Suprapubic skin (tissue), 4 donors: ENCODE measurements around the gene HRK. TPM values are rescaled to one million over a fixed set of nuclear protein-coding genes. Genes with fewer than 3 reads are reported as not detected.

ENCODE experiments used
- DNase-seq, 2 donors: peaks; one replicate each; pipeline ENCODE4 v3.0.0-alpha.2; 2019; ENCODE audit warnings: low spot score in 2 of 2
- H3K27ac ChIP-seq: fragments of 200-600 bp; sonication (generic); one replicate; pipeline ENCODE4 v1.5.1; 2019
- H3K27me3 ChIP-seq: fragments of 200-600 bp; sonication (generic); one replicate; pipeline ENCODE4 v1.5.1; 2019
- H3K36me3 ChIP-seq: fragments of 200-600 bp; sonication (generic); one replicate; pipeline ENCODE4 v1.5.1; 2019
- H3K4me1 ChIP-seq: fragments of 200-600 bp; sonication (generic); one replicate; pipeline ENCODE4 v1.5.1; 2019
- H3K4me3 ChIP-seq: fragments of 200-600 bp; sonication (generic); one replicate; pipeline ENCODE4 v1.5.1; 2019; ENCODE audit warnings: mild to moderate bottlenecking
- H3K9me3 ChIP-seq: fragments of 200-600 bp; sonication (generic); one replicate; pipeline ENCODE4 v1.5.1; 2019
- CTCF ChIP-seq, 2 donors: fragments of 200-600 bp in 1 of 2; fragments of 450-650 bp in 1 of 2; sonication (generic) in 1 of 2; IDR thresholded peaks; one replicate each; pipeline ENCODE4 v1.5.1; 2016 to 2019; ENCODE audit warnings: antibody characterized with exemption in 2 of 2, mild to moderate bottlenecking in 1 of 2, moderate library complexity in 1 of 2
- EP300 ChIP-seq: sonication (generic); formaldehyde crosslinking; IDR thresholded peaks from one replicate; pipeline ENCODE4 v1.6.1; 2017; ENCODE audit warnings: antibody characterized with exemption
- POLR2A ChIP-seq, 2 donors: fragments of 450-650 bp; IDR thresholded peaks; one replicate each; pipeline ENCODE4 v1.6.1; 2017; ENCODE audit warnings: antibody characterized with exemption in 2 of 2, mild to moderate bottlenecking in 2 of 2, moderate library complexity in 2 of 2
- POLR2AphosphoS5 ChIP-seq, 3 donors: sonication (generic); formaldehyde crosslinking; IDR thresholded peaks; one replicate each; pipeline ENCODE4 v1.6.1; 2017; ENCODE audit warnings: antibody characterized with exemption in 3 of 3
- WGBS: methylation state at CpG from one replicate; pipeline ENCODE4 v1.1.5; 2018; 5-methylcytosine and 5-hydroxymethylcytosine counted together
- total RNA-seq, 4 donors: library from RNA; depleted of rRNA; stranded (reverse); fragments of >200 nt; gene quantifications; one replicate each; pipeline ENCODE4 v1.1.0, GENCODE V29; 2016

The HRK gene
- total RNA-seq, 4 donors from 2014 or later: not detected

- H3K36me3 ChIP-seq: no peaks in the 10 kb centered on the region
- 89% methylated on average over 12 of the region's 16 CpGs for WGBS
- no peak for TF ChIP-seq EP300
- no peak for TF ChIP-seq CTCF (IDR thresholded peaks at IDR 0.05)
- no peak for TF ChIP-seq POLR2A (IDR thresholded peaks at IDR 0.05)
- TF ChIP-seq POLR2AphosphoS5 (IDR thresholded peaks at IDR 0.05): no peak
- no peak overlapping the region for H3K4me3 ChIP-seq
- H3K27me3 ChIP-seq: peaks cover 40% of the 10 kb centered on the region
- no peaks in the 10 kb centered on the region for H3K9me3 ChIP-seq
- DNase-seq: no peak
- no peak overlapping the region for H3K27ac ChIP-seq
- no peaks in the 10 kb centered on the region for H3K4me1 ChIP-seq
Measured at GRCh38 chr12:116855744-116856470, 25.3 kb downstream of the HRK start.

GRCh38 chr12:116853507-116853906 lies 27.7 kb downstream of the HRK start:
- no peak overlapping the region for H3K27ac ChIP-seq
- H3K27me3 ChIP-seq: peaks cover 39% of the 10 kb centered on the region
- DNase-seq: no peak
- 46% methylated on average over 5 of the region's 5 CpGs for WGBS
- H3K36me3 ChIP-seq: no peaks in the 10 kb centered on the region
- no peaks in the 10 kb centered on the region for H3K4me1 ChIP-seq
- TF ChIP-seq EP300 (no peak), POLR2A (IDR thresholded peaks at IDR 0.05) (no peak), CTCF (IDR thresholded peaks at IDR 0.05) (no peak), POLR2AphosphoS5 (IDR thresholded peaks at IDR 0.05) (no peak)
- H3K4me3 ChIP-seq: no peak overlapping the region
- no peaks in the 10 kb centered on the region for H3K9me3 ChIP-seq

GRCh38 chr12:116852303-116852702 lies 28.9 kb downstream of the HRK start:
- DNase-seq: no peak

GRCh38 chr12:116849216-116849615 lies 32.0 kb downstream of the HRK start:
- no peaks in the 10 kb centered on the region for H3K36me3 ChIP-seq
- peaks cover 11% of the 10 kb centered on the region for H3K27me3 ChIP-seq
- H3K27ac ChIP-seq: no peak overlapping the region
- WGBS: 95% methylated on average over 14 of the region's 23 CpGs
- no peak for TF ChIP-seq EP300
- TF ChIP-seq CTCF (IDR thresholded peaks at IDR 0.05): no peak
- TF ChIP-seq POLR2A (IDR thresholded peaks at IDR 0.05): no peak
- TF ChIP-seq POLR2AphosphoS5 (IDR thresholded peaks at IDR 0.05): no peak
- no peaks in the 10 kb centered on the region for H3K9me3 ChIP-seq
- no peaks in the 10 kb centered on the region for H3K4me1 ChIP-seq
- no peak overlapping the region for H3K4me3 ChIP-seq
- DNase-seq: no peak

More at GRCh38 chr12:116852303-116852702, 28.9 kb downstream of the HRK start:
- Histone ChIP-seq H3K4me1 (no peaks in the 10 kb centered on the region), H3K27me3 (peaks cover 27% of the 10 kb centered on the region), H3K36me3 (no peaks in the 10 kb centered on the region), H3K27ac (no peak overlapping the region), H3K4me3 (no peak overlapping the region), H3K9me3 (no peaks in the 10 kb centered on the region)
- no peak for TF ChIP-seq POLR2AphosphoS5 (IDR thresholded peaks at IDR 0.05)
- no peak for TF ChIP-seq EP300
- no peak for TF ChIP-seq CTCF (IDR thresholded peaks at IDR 0.05)
- no peak for TF ChIP-seq POLR2A (IDR thresholded peaks at IDR 0.05)
- WGBS: 70% methylated on average over 6 of the region's 6 CpGs

GRCh38 chr12:116843085-116843484 lies 38.2 kb downstream of the HRK start:
- H3K27ac ChIP-seq: no peak overlapping the region
- TF ChIP-seq POLR2AphosphoS5 (IDR thresholded peaks at IDR 0.05) (no peak), EP300 (no peak)
- no peaks in the 10 kb centered on the region for H3K36me3 ChIP-seq
- H3K27me3 ChIP-seq: no peaks in the 10 kb centered on the region
- no peak for DNase-seq
- WGBS: 92% methylated on average over 4 of the region's 6 CpGs
- H3K4me3 ChIP-seq: no peak overlapping the region
- H3K9me3 ChIP-seq: no peaks in the 10 kb centered on the region
- no peaks in the 10 kb centered on the region for H3K4me1 ChIP-seq
